ENCODE data around the gene TRPM2. TPM values are rescaled to one million over a fixed set of nuclear protein-coding genes. Genes with fewer than 3 reads are reported as not detected.

The TRPM2 gene
- total RNA-seq, 3 donors from 2014 or later, result 1.5 to 10.3 (median 7.2) TPM

GRCh38 chr21:44483288-44484237 is 130.1 kb downstream of the TRPM2 start:
- no peak for TF ChIP-seq CTCF (IDR thresholded peaks at IDR 0.05)
- DNase-seq, result no peak
- no peak for ATAC-seq
- no peaks in the 10 kb centered on the region for H3K9me3 ChIP-seq
- intact Hi-C loops (cut with DNase I, micrococcal nuclease), result no loop called here
- no peaks in the 10 kb centered on the region for H3K4me1 ChIP-seq (ENCODE audit: low read depth)
- no peak overlapping the region for H3K4me3 ChIP-seq
- H3K36me3 ChIP-seq (ENCODE audit: low read depth), result no peaks in the 10 kb centered on the region

GRCh38 chr21:44484498-44485253 is 131.3 kb downstream of the TRPM2 start:
- H3K9me3 ChIP-seq, result no peaks in the 10 kb centered on the region
- H3K4me1 ChIP-seq (ENCODE audit: low read depth), result no peaks in the 10 kb centered on the region
- no peak for ATAC-seq
- intact Hi-C loops (cut with DNase I, micrococcal nuclease), result no loop called here
- no peak for TF ChIP-seq CTCF (IDR thresholded peaks at IDR 0.05)
- no peak for DNase-seq
- H3K36me3 ChIP-seq (ENCODE audit: low read depth), result no peaks in the 10 kb centered on the region
- H3K4me3 ChIP-seq, result no peak overlapping the region

- Histone ChIP-seq H3K4me3 (no peak overlapping the region), H3K9me3 (no peaks in the 10 kb centered on the region), H3K4me1 (ENCODE audit: low read depth) (no peaks in the 10 kb centered on the region), H3K36me3 (ENCODE audit: low read depth) (no peaks in the 10 kb centered on the region)
- intact Hi-C loops (cut with DNase I, micrococcal nuclease), result no loop called here
- peak in 1 of 3 donors; percentile 24 for DNase-seq
- ATAC-seq, result peak; percentile 64
- no peak for TF ChIP-seq CTCF (IDR thresholded peaks at IDR 0.05)
These were observed 131.9 kb downstream of the TRPM2 start for GRCh38 chr21:44485254-44485793.

DNA sequence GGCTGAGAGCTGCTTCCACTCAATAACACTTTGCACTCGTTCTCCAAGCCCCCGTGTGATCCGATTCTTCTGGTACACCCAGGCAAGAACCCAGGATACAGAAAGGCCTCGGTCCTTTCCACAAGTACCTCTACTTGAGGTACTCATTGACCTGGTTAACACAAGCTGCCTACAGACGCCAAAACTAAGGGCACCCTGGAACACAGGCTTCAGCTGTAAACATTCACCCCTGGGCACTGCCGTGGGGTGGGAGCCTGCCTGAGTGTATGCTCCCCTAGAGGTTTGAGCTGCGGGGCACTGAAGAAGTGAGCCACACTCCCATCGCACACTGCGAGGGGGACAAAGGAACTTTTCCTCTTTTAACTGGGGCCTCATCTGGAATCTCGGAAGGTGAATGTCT is 132.4 kb downstream of the TRPM2 start:
- H3K4me3 ChIP-seq, result no peak overlapping the region
- no peak for ATAC-seq
- no peak for TF ChIP-seq CTCF (IDR thresholded peaks at IDR 0.05)
- intact Hi-C loops (cut with DNase I, micrococcal nuclease), result no loop called here
- H3K4me1 ChIP-seq (ENCODE audit: low read depth), result no peaks in the 10 kb centered on the region
- no peaks in the 10 kb centered on the region for H3K9me3 ChIP-seq
- H3K36me3 ChIP-seq (ENCODE audit: low read depth), result no peaks in the 10 kb centered on the region
- no peak for DNase-seq

GRCh38 chr21:44486302-44486701 is 132.9 kb downstream of the TRPM2 start:
- Histone ChIP-seq H3K9me3 (no peaks in the 10 kb centered on the region), H3K36me3 (ENCODE audit: low read depth) (no peaks in the 10 kb centered on the region), H3K4me1 (ENCODE audit: low read depth) (no peaks in the 10 kb centered on the region), H3K4me3 (no peak overlapping the region)
- intact Hi-C loops (cut with DNase I, micrococcal nuclease), result no loop called here
- DNase-seq, result no peak
- TF ChIP-seq CTCF (IDR thresholded peaks at IDR 0.05), result no peak
- no peak for ATAC-seq

All from mucosa of descending colon (tissue), 3 donors.